Neural cell (in vitro differentiated cells): Measurements from ENCODE around the gene DNAJC8.

Source experiments
- CTCF ChIP-seq: fragments of 450-650 bp; IDR thresholded peaks from 2 replicates; pipeline ENCODE4 v1.5.1; 2014; ENCODE audit warnings: antibody characterized with exemption, mild to moderate bottlenecking, moderate library complexity; ENCODE audit not compliant: poor library complexity, severe bottlenecking
- EP300 ChIP-seq: fragments of 450-650 bp; conservative IDR thresholded peaks from 2 replicates; pipeline ENCODE4 v1.6.1; 2014; ENCODE audit warnings: antibody characterized with exemption, mild to moderate bottlenecking, moderate library complexity; ENCODE audit not compliant: poor library complexity, severe bottlenecking
- EZH2 ChIP-seq: fragments of 200-600, 300-800 bp; shearing (Covaris generic), sonication (generic); IDR thresholded peaks from 2 replicates; pipeline ENCODE4 v1.6.1; 2014; ENCODE audit warnings: antibody characterized with exemption, low read length, borderline replicate concordance, mild to moderate bottlenecking; ENCODE audit not compliant: insufficient read depth, poor library complexity, severe bottlenecking
- POLR2AphosphoS5 ChIP-seq: IDR thresholded peaks from 2 replicates; pipeline ENCODE4 v1.6.1; 2012
- RAD21 ChIP-seq: fragments of 450-650 bp; conservative IDR thresholded peaks from 2 replicates; pipeline ENCODE4 v1.6.1; 2014; ENCODE audit warnings: antibody characterized with exemption, mild to moderate bottlenecking, moderate library complexity
- REST ChIP-seq: IDR thresholded peaks from 2 replicates; pipeline ENCODE4 v1.6.1; 2012; ENCODE audit warnings: borderline replicate concordance

GRCh38 chr1:28180306-28181305, 52.2 kb downstream of the DNAJC8 start:
- TF ChIP-seq CTCF, result no peak
- no peak for TF ChIP-seq EP300
- TF ChIP-seq EZH2, result no peak
- TF ChIP-seq REST, result no peak
- TF ChIP-seq POLR2AphosphoS5, result no peak
- no peak for TF ChIP-seq RAD21
